DOHH2 (cell line): ENCODE measurements around the gene NFIA.

ENCODE experiments used
- CTCF ChIP-seq: fragments of 200-600 bp; sonication (generic); IDR thresholded peaks from one replicate; pipeline ENCODE4 v1.5.1; 2014; ENCODE audit warnings: antibody characterized with exemption, mild to moderate bottlenecking, low read depth, low read length; ENCODE audit not compliant: poor library complexity, severe bottlenecking
- EZH2phosphoT487 ChIP-seq: fragments of 200-600 bp; sonication (generic); IDR thresholded peaks from 2 replicates; pipeline ENCODE4 v1.6.1; 2017; ENCODE audit warnings: borderline replicate concordance, mild to moderate bottlenecking, antibody characterized with exemption, low read length, moderate library complexity, mixed read lengths

- TF ChIP-seq CTCF (no peak), EZH2phosphoT487 (no peak)
Measured at GRCh38 chr1:61042466-61043009, 39.8 kb upstream of the NFIA start.
